Body of pancreas (tissue), 4 donors: ENCODE data around the gene FTH1.

Experiments
- CTCF ChIP-seq, 7 experiments: fragments of 450-650 bp in 4 of 7; fragments of 200-600 bp in 3 of 7; sonication (generic) in 3 of 7; IDR thresholded peaks; one replicate each; pipeline ENCODE4 v1.5.1; 2016 to 2019; ENCODE audit warnings: antibody characterized with exemption in 7 of 7
- POLR2A ChIP-seq, 3 donors: fragments of 450-650 bp; IDR thresholded peaks; one replicate each; pipeline ENCODE4 v1.6.1; 2016; ENCODE audit warnings: antibody characterized with exemption in 3 of 3, mild to moderate bottlenecking in 2 of 3

DNA sequence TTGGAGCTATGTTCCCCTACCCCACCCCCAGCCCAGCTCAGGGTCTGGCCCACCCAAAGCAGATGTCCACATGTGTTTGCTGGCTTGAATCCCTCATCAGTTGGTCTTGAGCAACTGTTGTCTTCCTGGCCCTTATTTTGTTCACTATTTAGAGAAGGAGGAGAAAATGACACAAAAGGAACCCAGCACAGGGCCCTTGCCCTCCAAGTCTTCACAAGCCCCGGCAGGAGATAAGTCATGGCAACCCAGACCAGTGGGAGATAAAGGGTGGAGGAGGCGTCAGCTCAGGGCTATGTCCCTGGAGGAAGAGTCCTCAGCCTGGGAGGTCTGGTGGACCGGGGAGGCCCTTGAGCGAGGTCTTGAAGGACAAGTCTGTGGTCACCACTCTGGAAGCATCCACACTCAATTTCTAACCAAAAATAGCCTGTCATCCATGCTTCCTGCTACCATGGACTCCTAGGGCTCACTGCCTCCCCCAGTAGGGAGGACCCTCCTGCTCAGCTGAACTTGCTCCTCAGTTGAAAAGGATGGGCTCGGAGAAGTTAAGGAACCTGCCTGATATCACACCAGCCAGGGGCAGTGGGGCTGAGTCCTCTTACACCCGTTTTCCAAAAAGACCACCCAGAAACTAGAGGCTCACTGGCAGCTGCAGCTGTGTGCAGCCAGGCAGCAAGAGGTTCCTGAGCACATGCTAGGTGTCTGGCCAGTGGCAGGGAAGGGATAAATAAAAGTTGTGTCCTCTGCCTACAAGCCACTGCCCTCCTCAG lies 48.3 kb downstream of the FTH1 start:
- TF ChIP-seq CTCF (IDR thresholded peaks at IDR 0.05) = no peak
- no peak for TF ChIP-seq POLR2A (IDR thresholded peaks at IDR 0.05)
